Lower leg skin (tissue), 3 donors: ENCODE data around the gene MECR.

Source experiments
- POLR2A ChIP-seq, 2 donors: fragments of 450-650 bp; IDR thresholded peaks; one replicate each; pipeline ENCODE4 v1.6.1; 2016 to 2017; ENCODE audit warnings: antibody characterized with exemption in 2 of 2, mild to moderate bottlenecking in 1 of 2, moderate library complexity in 1 of 2
- TF ChIP-seq, protein P1 (sequence below), 3 donors: fragments of 450-650 bp; IDR thresholded peaks; one replicate each; pipeline ENCODE4 v1.5.1; 2016; ENCODE audit warnings: antibody characterized with exemption in 3 of 3, mild to moderate bottlenecking in 3 of 3, moderate library complexity in 2 of 3

DNA sequence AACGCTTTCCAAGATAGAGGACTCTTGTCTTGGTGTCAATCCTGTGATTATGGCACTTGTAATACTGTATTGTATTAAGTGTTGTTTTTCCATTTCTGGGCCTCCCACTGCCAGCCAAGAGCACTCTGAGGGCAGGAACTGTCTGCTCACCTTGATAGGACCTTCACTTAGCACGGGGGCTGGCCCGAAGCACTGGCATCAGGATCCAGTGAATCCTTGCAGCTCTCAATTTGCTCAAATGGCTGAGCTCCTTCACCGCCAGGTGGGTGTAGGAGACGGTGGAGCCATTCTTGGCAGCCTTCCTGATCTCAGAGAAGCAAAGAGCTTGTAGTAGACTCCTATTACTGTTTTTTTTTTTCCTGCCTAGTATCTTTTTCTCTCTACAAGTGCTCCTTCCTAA lies 17.7 kb downstream of the MECR start:
- TF ChIP-seq, protein P1, sequence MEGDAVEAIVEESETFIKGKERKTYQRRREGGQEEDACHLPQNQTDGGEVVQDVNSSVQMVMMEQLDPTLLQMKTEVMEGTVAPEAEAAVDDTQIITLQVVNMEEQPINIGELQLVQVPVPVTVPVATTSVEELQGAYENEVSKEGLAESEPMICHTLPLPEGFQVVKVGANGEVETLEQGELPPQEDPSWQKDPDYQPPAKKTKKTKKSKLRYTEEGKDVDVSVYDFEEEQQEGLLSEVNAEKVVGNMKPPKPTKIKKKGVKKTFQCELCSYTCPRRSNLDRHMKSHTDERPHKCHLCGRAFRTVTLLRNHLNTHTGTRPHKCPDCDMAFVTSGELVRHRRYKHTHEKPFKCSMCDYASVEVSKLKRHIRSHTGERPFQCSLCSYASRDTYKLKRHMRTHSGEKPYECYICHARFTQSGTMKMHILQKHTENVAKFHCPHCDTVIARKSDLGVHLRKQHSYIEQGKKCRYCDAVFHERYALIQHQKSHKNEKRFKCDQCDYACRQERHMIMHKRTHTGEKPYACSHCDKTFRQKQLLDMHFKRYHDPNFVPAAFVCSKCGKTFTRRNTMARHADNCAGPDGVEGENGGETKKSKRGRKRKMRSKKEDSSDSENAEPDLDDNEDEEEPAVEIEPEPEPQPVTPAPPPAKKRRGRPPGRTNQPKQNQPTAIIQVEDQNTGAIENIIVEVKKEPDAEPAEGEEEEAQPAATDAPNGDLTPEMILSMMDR (IDR thresholded peaks at IDR 0.05): no peak
- no peak for TF ChIP-seq POLR2A (IDR thresholded peaks at IDR 0.05)
